22Rv1 (cell line): ENCODE measurements around the gene ZNF764.

ENCODE experiments used
- ZFX ChIP-seq: fragments of 450-650 bp; IDR thresholded peaks from 2 replicates; pipeline ENCODE4 v1.6.1; 2017; ENCODE audit warnings: antibody characterized with exemption, borderline replicate concordance
- TF ChIP-seq, protein P1 (sequence below): fragments of 450-650 bp; IDR thresholded peaks from 2 replicates; pipeline ENCODE4 v1.5.1; 2017; ENCODE audit warnings: mild to moderate bottlenecking

DNA sequence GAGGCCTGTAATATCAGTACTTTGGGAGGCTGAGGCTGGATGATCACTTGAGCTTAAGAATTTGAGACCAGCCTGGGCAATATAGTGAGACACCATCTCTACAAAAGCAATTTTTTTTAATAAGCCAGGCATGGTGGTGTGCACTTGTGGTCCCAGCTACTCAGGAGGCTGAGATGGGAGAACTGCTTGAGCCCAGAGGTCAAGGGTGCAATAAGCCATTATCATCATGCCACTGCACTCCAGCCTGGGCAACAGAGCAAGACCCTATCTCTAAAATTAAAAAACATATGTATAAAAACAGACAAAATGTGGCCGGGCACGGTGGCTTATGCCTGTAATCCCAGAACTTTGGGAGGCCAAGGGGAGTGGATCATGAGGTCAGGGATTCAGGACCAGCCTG is 30.5 kb upstream of the ZNF764 start:
- TF ChIP-seq, protein P1, sequence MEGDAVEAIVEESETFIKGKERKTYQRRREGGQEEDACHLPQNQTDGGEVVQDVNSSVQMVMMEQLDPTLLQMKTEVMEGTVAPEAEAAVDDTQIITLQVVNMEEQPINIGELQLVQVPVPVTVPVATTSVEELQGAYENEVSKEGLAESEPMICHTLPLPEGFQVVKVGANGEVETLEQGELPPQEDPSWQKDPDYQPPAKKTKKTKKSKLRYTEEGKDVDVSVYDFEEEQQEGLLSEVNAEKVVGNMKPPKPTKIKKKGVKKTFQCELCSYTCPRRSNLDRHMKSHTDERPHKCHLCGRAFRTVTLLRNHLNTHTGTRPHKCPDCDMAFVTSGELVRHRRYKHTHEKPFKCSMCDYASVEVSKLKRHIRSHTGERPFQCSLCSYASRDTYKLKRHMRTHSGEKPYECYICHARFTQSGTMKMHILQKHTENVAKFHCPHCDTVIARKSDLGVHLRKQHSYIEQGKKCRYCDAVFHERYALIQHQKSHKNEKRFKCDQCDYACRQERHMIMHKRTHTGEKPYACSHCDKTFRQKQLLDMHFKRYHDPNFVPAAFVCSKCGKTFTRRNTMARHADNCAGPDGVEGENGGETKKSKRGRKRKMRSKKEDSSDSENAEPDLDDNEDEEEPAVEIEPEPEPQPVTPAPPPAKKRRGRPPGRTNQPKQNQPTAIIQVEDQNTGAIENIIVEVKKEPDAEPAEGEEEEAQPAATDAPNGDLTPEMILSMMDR = no peak
- no peak for TF ChIP-seq ZFX
